H1 (cell line): ENCODE measurements around the gene ZNF226. TPM values are rescaled to one million over a fixed set of nuclear protein-coding genes. Genes with fewer than 3 reads are reported as not detected.
A peak's percentile ranks its signal among the peaks of the same experiment; 100 is the strongest.

Experiments
- BACH1 ChIP-seq: IDR thresholded peaks from 2 replicates; pipeline ENCODE4 v1.6.1; 2012; ENCODE audit warnings: low read length, improper control_type of control experiment
- HDAC2 ChIP-seq, 2 experiments: fragments of 300-600 bp in 1 of 2; sonication (generic) in 1 of 2; IDR thresholded peaks; 2 replicates each; pipeline ENCODE4 v1.6.1; 2011 to 2012; ENCODE audit warnings: low read depth in 2 of 2, low read length in 2 of 2, mild to moderate bottlenecking in 2 of 2, moderate library complexity in 2 of 2, borderline replicate concordance in 1 of 2, inconsistent platforms in 1 of 2
- KDM1A ChIP-seq: fragments of 200-600, 300-600 bp; sonication (generic); IDR thresholded peaks from 2 replicates; pipeline ENCODE4 v1.7.1; 2016; ENCODE audit warnings: mild to moderate bottlenecking, low read length, borderline replicate concordance
- PHF8 ChIP-seq: fragments of 200-600 bp; sonication (generic); conservative IDR thresholded peaks from 2 replicates; pipeline ENCODE4 v1.7.1; 2012; ENCODE audit warnings: low read depth, mild to moderate bottlenecking, inconsistent platforms, low read length, moderate library complexity
- POLR2A ChIP-seq, 2 experiments: IDR thresholded peaks; 1 replicate in 1 of 2; 2 replicates in 1 of 2; pipeline ENCODE4 v1.6.1; 2011; ENCODE audit warnings: low read depth in 2 of 2, low read length in 2 of 2, mild to moderate bottlenecking in 2 of 2; ENCODE audit errors: control extremely low read depth in 1 of 2
- POU5F1 ChIP-seq: IDR thresholded peaks from 2 replicates; pipeline ENCODE4 v1.6.1; 2011; ENCODE audit warnings: low read depth, mild to moderate bottlenecking, low read length, moderate library complexity
- SAP30 ChIP-seq: fragments of 300-600 bp; sonication (generic); IDR thresholded peaks from 2 replicates; pipeline ENCODE4 v1.7.1; 2012; ENCODE audit warnings: low read length, moderate library complexity, mild to moderate bottlenecking, inconsistent platforms; ENCODE audit not compliant: insufficient read depth, insufficient replicate concordance
- SIN3A ChIP-seq, 2 experiments: IDR thresholded peaks in 1 of 2; conservative IDR thresholded peaks in 1 of 2; 2 replicates each; pipeline ENCODE4 v1.6.1; 2011 to 2012; ENCODE audit warnings: low read length in 2 of 2, improper control_type of control experiment in 1 of 2, low read depth in 1 of 2, mild to moderate bottlenecking in 1 of 2
- polyA plus RNA-seq, 7 experiments: library from polyadenylated mRNA; depleted of rRNA in 3 of 7; stranded (reverse) in 5 of 7; unstranded in 2 of 7; fragments of >200 nt in 5 of 7; fragments of 200-250 nt in 2 of 7; gene quantifications; 1 replicate in 5 of 7; 2 replicates in 1 of 7; 4 replicates in 1 of 7; pipeline versions ENCODE4 v1.2.1 to v1.2.3, GENCODE V29; 2011 to 2013; ENCODE audit warnings: missing spikeins in 2 of 7, mixed read lengths in 2 of 7
- total RNA-seq: library from RNA; stranded (reverse); fragmentation: NEBNext Ultra II Directional; extraction: Animal tissue kit (Norgen Biotek cat#: 25700); gene quantifications from 2 replicates; pipeline ENCODE4 v1.2.1, GENCODE V29; 2021

Gene ZNF226
- total and polyA plus RNA-seq, 2 of the 8 experiments (the other 6 are each of a cell fraction or from before 2014, with no cell fraction given) = 4.1 to 18.3 TPM

GRCh38 chr19:44141191-44142058, 23.5 kb upstream of the ZNF226 start, which contains the start of gene ZNF234 (continued):
- TF ChIP-seq POLR2A (IDR thresholded peaks at IDR 0.05; ENCODE audit: control extremely low read depth in 1 of 2, low read depth in 2 of 2, low read length in 2 of 2) = no peak; a peak in 1 of 3 replicates
- TF ChIP-seq POU5F1 = no peak
- TF ChIP-seq SIN3A (conservative IDR thresholded peaks at IDR 0.05 in 1 of 2, IDR thresholded peaks at IDR 0.05 in 1 of 2; ENCODE audit: low read depth in 1 of 2, low read length in 2 of 2) = peak; percentile 27 to 37; a peak in 1 of 4 replicates
- TF ChIP-seq PHF8 = peak; percentile 60; the same call in 1 of the 2 replicates
- peak in 1 of 2 experiments; percentile 93; a peak in 1 of 4 replicates for TF ChIP-seq HDAC2 (IDR thresholded peaks at IDR 0.05; ENCODE audit: borderline replicate concordance in 1 of 2, low read depth in 2 of 2, low read length in 2 of 2)
- TF ChIP-seq KDM1A = peak; percentile 96
- TF ChIP-seq BACH1 = peak; percentile 85
- peak; percentile 18 for TF ChIP-seq SAP30
